GM12891 (cell line): Measurements from ENCODE around the gene DTX3L.

Source experiments
- PAX5 ChIP-seq: IDR thresholded peaks from 2 replicates; pipeline ENCODE4 v1.6.1; 2011; ENCODE audit warnings: low read length, moderate library complexity, mild to moderate bottlenecking; ENCODE audit not compliant: insufficient read depth, severe bottlenecking
- POLR2A ChIP-seq: IDR thresholded peaks from 2 replicates; pipeline ENCODE4 v1.6.1; 2011; ENCODE audit warnings: low read depth, low read length, control low read depth
- POLR2AphosphoS5 ChIP-seq: IDR thresholded peaks from 2 replicates; pipeline ENCODE4 v1.6.1; 2011; ENCODE audit warnings: low read depth, low read length, control low read depth
- POU2F2 ChIP-seq: IDR thresholded peaks from 2 replicates; pipeline ENCODE4 v1.6.1; 2011; ENCODE audit warnings: low read depth, mild to moderate bottlenecking, control low read depth, low read length, moderate library complexity
- SPI1 ChIP-seq: IDR thresholded peaks from 2 replicates; pipeline ENCODE4 v1.6.1; 2011; ENCODE audit warnings: low read depth, low read length, control low read depth
- TAF1 ChIP-seq: IDR thresholded peaks from 2 replicates; pipeline ENCODE4 v1.6.1; 2011; ENCODE audit warnings: low read depth, low read length, control low read depth

GRCh38 chr3:122538956-122539490, 25.1 kb upstream of the DTX3L start:
- TF ChIP-seq POLR2A (no peak), POLR2AphosphoS5 (no peak), PAX5 (no peak), TAF1 (no peak), POU2F2 (no peak), SPI1 (no peak)
